ENCODE results near the gene FMN2. TPM values are rescaled to one million over a fixed set of nuclear protein-coding genes. Genes with fewer than 3 reads are reported as not detected.

Gene FMN2
- total RNA-seq, 1 donor from 2014 or later, result 150 TPM

DNA sequence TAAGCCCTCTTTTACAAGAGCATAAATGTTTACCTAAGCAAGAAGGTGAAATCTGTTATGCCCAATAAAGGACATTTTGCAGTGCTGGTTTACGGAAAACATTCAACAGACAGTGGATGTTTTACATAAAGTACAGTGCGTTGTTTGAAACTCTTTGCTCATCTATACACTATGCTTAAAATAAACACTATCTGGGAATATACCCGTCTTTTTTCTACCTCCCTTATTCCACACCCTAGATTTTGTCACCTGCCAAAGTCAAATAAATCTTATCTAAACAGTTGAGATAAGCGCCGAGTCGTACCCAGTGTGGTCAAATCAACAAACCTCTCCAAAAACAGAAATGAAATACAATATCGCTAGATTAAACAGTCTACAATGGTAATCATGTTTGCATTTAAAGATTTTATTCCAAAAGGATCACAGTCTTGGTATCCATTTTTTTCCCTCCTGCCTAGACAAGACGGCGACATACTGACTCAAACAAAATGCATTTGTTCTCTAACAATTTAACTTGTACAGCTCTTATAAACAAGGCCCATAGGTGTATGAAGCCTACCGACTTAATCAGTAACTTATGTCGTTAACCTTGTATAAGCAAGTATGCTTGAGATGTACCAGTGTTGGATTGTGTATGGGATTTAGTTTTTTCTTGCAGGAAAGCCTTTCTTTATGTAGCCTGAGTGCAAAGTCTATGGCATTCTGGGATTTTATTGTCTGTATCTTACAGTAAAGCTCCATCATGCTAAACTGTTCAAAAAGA, 189.1 kb downstream of the FMN2 start:
- no peak for DNase-seq
- Mint-ChIP-seq H3K36me3 (ENCODE audit: unreplicated experiment) (peaks cover 10% of the 10 kb centered on the region), H3K27ac (ENCODE audit: unreplicated experiment) (no peak overlapping the region), H3K27me3 (ENCODE audit: unreplicated experiment) (no peaks in the 10 kb centered on the region), H3K9me3 (ENCODE audit: unreplicated experiment) (peaks cover 1% of the 10 kb centered on the region), H3K4me1 (ENCODE audit: low read depth, unreplicated experiment) (no peaks in the 10 kb centered on the region), H3K4me3 (ENCODE audit: unreplicated experiment) (no peak overlapping the region)
- no peak for TF ChIP-seq CTCF (IDR thresholded peaks at IDR 0.05; ENCODE audit: partially characterized antibody, unreplicated experiment)

GRCh38 chr1:240282061-240282830, 190.6 kb downstream of the FMN2 start:
- H3K4me3 Mint-ChIP-seq (ENCODE audit: unreplicated experiment), result no peak overlapping the region
- H3K27ac Mint-ChIP-seq (ENCODE audit: unreplicated experiment), result no peak overlapping the region
- no peak for TF ChIP-seq CTCF (IDR thresholded peaks at IDR 0.05; ENCODE audit: partially characterized antibody, unreplicated experiment)
- H3K4me1 Mint-ChIP-seq (ENCODE audit: low read depth, unreplicated experiment), result no peaks in the 10 kb centered on the region
- peaks cover 10% of the 10 kb centered on the region for H3K36me3 Mint-ChIP-seq (ENCODE audit: unreplicated experiment)
- H3K27me3 Mint-ChIP-seq (ENCODE audit: unreplicated experiment), result no peaks in the 10 kb centered on the region
- peaks cover 1% of the 10 kb centered on the region for H3K9me3 Mint-ChIP-seq (ENCODE audit: unreplicated experiment)
- DNase-seq, result no peak

DNA sequence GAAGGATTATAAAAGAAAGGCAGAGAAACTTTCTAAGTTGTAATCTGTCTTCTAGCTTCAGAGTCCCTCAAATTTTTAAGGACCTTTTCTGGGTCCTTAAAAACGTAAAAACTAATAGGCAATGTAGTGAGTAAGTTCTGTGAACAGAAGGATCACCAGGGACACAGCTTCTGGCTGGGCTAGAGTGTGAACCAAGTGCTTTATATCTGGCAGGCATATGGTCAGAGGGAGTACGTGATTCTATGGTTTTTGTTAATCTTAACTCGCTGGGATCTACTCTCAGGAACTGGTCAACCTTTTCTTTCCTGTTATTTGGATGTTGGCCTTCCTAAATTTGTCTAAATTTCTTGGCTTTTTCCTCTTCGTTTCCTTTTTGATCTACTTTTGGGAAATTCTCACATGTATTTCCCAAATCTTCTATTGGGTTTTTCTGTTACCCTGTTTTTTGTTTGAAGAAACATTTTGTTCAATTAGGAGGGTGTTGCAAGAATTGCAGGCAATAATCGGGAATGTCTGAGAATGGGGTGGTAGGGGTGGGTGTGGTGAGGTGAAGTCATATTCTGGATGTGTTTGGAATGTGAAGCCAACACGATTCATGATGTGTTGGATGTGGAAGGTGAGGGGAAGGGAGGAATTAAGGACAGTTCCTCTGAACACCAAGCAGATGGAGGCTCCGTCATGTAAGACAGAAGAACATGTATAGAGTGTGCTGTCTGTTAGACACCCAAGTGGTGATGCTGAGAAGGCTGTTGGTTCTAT, 193.2 kb downstream of the FMN2 start:
- H3K4me3 Mint-ChIP-seq (ENCODE audit: unreplicated experiment), result no peak overlapping the region
- H3K9me3 Mint-ChIP-seq (ENCODE audit: unreplicated experiment), result peaks cover 1% of the 10 kb centered on the region
- no peak for TF ChIP-seq CTCF (IDR thresholded peaks at IDR 0.05; ENCODE audit: partially characterized antibody, unreplicated experiment)
- H3K4me1 Mint-ChIP-seq (ENCODE audit: low read depth, unreplicated experiment), result no peaks in the 10 kb centered on the region
- no peaks in the 10 kb centered on the region for H3K27me3 Mint-ChIP-seq (ENCODE audit: unreplicated experiment)
- DNase-seq, result no peak
- peaks cover 10% of the 10 kb centered on the region for H3K36me3 Mint-ChIP-seq (ENCODE audit: unreplicated experiment)
- H3K27ac Mint-ChIP-seq (ENCODE audit: unreplicated experiment), result no peak overlapping the region

DNA sequence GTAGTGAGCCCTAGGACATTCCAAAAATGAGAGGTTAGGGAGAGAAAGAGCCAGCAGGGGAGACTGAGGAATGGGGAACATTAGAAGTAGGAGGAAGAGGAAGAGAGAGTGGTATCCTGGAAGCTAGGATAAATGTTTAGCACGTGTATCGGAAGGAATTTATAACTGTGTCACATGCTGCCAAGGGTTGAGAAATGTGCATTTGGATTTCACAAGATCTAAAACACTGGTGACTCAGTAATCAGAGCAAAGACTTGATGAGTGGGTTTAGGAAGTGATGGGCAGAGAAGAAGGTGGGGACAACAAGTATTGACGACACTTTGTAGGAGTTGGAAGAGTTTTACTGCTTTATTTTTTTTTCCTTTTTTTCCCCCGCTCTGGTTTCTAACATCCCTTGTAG, 193.9 kb downstream of the FMN2 start:
- H3K27me3 Mint-ChIP-seq (ENCODE audit: unreplicated experiment), result no peaks in the 10 kb centered on the region
- no peak for TF ChIP-seq CTCF (IDR thresholded peaks at IDR 0.05; ENCODE audit: partially characterized antibody, unreplicated experiment)
- no peaks in the 10 kb centered on the region for H3K4me1 Mint-ChIP-seq (ENCODE audit: low read depth, unreplicated experiment)
- H3K36me3 Mint-ChIP-seq (ENCODE audit: unreplicated experiment), result peaks cover 10% of the 10 kb centered on the region
- no peak for DNase-seq
- peaks cover 1% of the 10 kb centered on the region for H3K9me3 Mint-ChIP-seq (ENCODE audit: unreplicated experiment)
- H3K27ac Mint-ChIP-seq (ENCODE audit: unreplicated experiment), result no peak overlapping the region
- H3K4me3 Mint-ChIP-seq (ENCODE audit: unreplicated experiment), result no peak overlapping the region
